GM19193 (cell line): ENCODE measurements around the gene TXNRD2.

Experiments used
- POLR2A ChIP-seq: IDR thresholded peaks from 4 replicates; pipeline ENCODE4 v1.6.1; 2011; ENCODE audit not compliant: insufficient read depth, insufficient read length; ENCODE audit errors: extremely low read depth

The TXNRD2 gene

GRCh38 chr22:19983741-19984140 lies 42.1 kb upstream of the TXNRD2 start:
- TF ChIP-seq POLR2A = no peak

- TF ChIP-seq POLR2A = no peak
Measured at GRCh38 chr22:19982991-19983578, 41.5 kb upstream of the TXNRD2 start.

GRCh38 chr22:19981961-19982920 lies 40.6 kb upstream of the TXNRD2 start:
- TF ChIP-seq POLR2A = no peak

- TF ChIP-seq POLR2A = no peak
Measured at GRCh38 chr22:19981171-19981960, 39.7 kb upstream of the TXNRD2 start.

- TF ChIP-seq POLR2A = no peak
Measured at GRCh38 chr22:19980766-19981165, 39.1 kb upstream of the TXNRD2 start.

- no peak for TF ChIP-seq POLR2A
Measured at GRCh38 chr22:19979712-19980493, 38.3 kb upstream of the TXNRD2 start.

- TF ChIP-seq POLR2A = no peak
Measured at GRCh38 chr22:19978748-19979147, 37.1 kb upstream of the TXNRD2 start.

- no peak for TF ChIP-seq POLR2A
Measured at GRCh38 chr22:19977296-19978243, 36.0 kb upstream of the TXNRD2 start.

GRCh38 chr22:19976671-19977070 lies 35.1 kb upstream of the TXNRD2 start:
- TF ChIP-seq POLR2A = no peak

- TF ChIP-seq POLR2A = no peak
Measured at GRCh38 chr22:19975707-19976035, 34.1 kb upstream of the TXNRD2 start.

GRCh38 chr22:19974935-19975706 lies 33.5 kb upstream of the TXNRD2 start:
- TF ChIP-seq POLR2A = no peak

- TF ChIP-seq POLR2A = no peak
Measured at GRCh38 chr22:19974268-19974861, 32.7 kb upstream of the TXNRD2 start.
